Upper lobe of right lung (tissue), 1 donor: ENCODE data around the gene ATE1. TPM values are rescaled to one million over a fixed set of nuclear protein-coding genes. Genes with fewer than 3 reads are reported as not detected.

Experiments used
- ATAC-seq: fragments of 200-7000 bp; cut with Tn5 transposase; one replicate; pipeline ENCODE4 v1.9.1; 2020; ENCODE audit warnings: mild to moderate bottlenecking, moderate library complexity
- DNase-seq: peaks from one replicate; pipeline ENCODE4 v3.0.0-alpha.2; 2020
- H3K27ac ChIP-seq: fragments of 200-600 bp; one replicate; pipeline ENCODE4 v1.8.0; 2022
- H3K27me3 ChIP-seq: fragments of 200-600 bp; one replicate; pipeline ENCODE4 v1.8.0; 2022; ENCODE audit warnings: mild to moderate bottlenecking
- H3K36me3 ChIP-seq: fragments of 200-600 bp; one replicate; pipeline ENCODE4 v1.8.0; 2022
- H3K4me1 ChIP-seq: fragments of 200-600 bp; one replicate; pipeline ENCODE4 v1.8.0; 2022
- H3K4me3 ChIP-seq: fragments of 200-600 bp; one replicate; pipeline ENCODE4 v1.8.0; 2022; ENCODE audit warnings: mild to moderate bottlenecking
- H3K9me3 ChIP-seq: fragments of 200-600 bp; one replicate; pipeline ENCODE4 v1.8.0; 2022
- CTCF ChIP-seq: fragments of 200-600 bp; IDR thresholded peaks from one replicate; pipeline ENCODE4 v1.8.0; 2022; ENCODE audit warnings: antibody characterized with exemption
- intact Hi-C: fragments of 100-400 bp; cut with DNase I; formaldehyde crosslinking; loops from one replicate; pipeline ENCODE4 v1.11.0; 2022
- total RNA-seq: library from RNA; stranded (reverse); fragmentation: NEBNext Ultra II Directional; extraction: Animal tissue kit (Norgen Biotek cat#: 25700); gene quantifications from one replicate; pipeline ENCODE4 v1.2.1, GENCODE V29; 2021
- donor health status: DM: no; HTN: yes; CAD: no; lungs with severe emphysema.

Gene ATE1
- total RNA-seq, 1 donor from 2014 or later: 26.6 TPM

- no peak for DNase-seq
- no peak for ATAC-seq
- intact Hi-C loops: no loop called here
- Histone ChIP-seq H3K27ac (no peak overlapping the region), H3K4me3 (no peak overlapping the region), H3K4me1 (no peaks in the 10 kb centered on the region), H3K27me3 (peaks cover 9% of the 10 kb centered on the region), H3K36me3 (no peaks in the 10 kb centered on the region), H3K9me3 (peaks cover 4% of the 10 kb centered on the region)
- no peak for TF ChIP-seq CTCF
These were observed 216.9 kb downstream of the ATE1 start for GRCh38 chr10:121710971-121711370.

DNA sequence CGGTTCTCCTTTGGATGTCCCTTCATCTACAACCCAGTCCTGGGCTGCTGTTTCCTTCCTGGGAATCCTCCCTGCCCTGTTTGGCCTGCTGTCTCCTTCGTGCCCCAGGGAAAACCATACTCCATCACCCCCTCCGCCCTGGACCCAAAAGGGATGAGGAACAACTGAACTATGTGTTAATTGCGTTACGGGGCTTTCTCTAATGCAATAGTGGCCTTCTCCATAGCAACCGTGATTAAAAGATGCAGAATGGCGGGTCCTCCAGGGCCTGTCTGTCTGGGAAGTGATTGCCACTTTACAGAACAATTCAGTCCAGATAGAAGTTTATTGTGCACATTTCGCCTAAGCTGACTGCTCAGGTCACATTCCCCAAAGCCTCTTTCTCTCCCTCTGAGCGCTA lies 217.6 kb downstream of the ATE1 start:
- Histone ChIP-seq H3K36me3 (no peaks in the 10 kb centered on the region), H3K4me1 (no peaks in the 10 kb centered on the region), H3K27ac (no peak overlapping the region), H3K9me3 (peaks cover 4% of the 10 kb centered on the region), H3K4me3 (no peak overlapping the region), H3K27me3 (peaks cover 9% of the 10 kb centered on the region)
- ATAC-seq (no peak), DNase-seq (no peak)
- intact Hi-C loops: no loop called here
- TF ChIP-seq CTCF: no peak

DNA sequence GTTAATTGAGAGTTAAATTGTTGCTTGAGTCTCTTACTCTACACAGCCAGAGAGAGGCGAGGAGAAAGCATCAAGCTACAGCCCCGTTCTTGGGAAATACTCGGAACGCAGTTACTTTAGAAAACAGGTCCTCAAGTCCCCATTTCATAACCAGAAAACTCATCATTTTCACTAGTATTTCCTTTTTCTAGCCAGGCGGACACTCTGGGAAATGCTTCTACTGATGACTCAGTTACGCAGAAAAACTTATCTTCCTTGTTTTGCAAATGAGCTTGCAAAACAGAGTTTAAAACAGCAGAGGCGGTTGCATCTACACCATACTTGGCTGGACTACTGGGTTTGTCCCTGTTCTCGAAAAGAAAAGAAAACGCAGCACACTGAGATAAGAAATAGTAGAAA lies 218.2 kb downstream of the ATE1 start:
- DNase-seq (no peak), ATAC-seq (no peak)
- Histone ChIP-seq H3K27me3 (peaks cover 9% of the 10 kb centered on the region), H3K36me3 (no peaks in the 10 kb centered on the region), H3K9me3 (peaks cover 4% of the 10 kb centered on the region), H3K27ac (no peak overlapping the region), H3K4me3 (no peak overlapping the region), H3K4me1 (no peaks in the 10 kb centered on the region)
- intact Hi-C loops: no loop called here
- no peak for TF ChIP-seq CTCF

DNA sequence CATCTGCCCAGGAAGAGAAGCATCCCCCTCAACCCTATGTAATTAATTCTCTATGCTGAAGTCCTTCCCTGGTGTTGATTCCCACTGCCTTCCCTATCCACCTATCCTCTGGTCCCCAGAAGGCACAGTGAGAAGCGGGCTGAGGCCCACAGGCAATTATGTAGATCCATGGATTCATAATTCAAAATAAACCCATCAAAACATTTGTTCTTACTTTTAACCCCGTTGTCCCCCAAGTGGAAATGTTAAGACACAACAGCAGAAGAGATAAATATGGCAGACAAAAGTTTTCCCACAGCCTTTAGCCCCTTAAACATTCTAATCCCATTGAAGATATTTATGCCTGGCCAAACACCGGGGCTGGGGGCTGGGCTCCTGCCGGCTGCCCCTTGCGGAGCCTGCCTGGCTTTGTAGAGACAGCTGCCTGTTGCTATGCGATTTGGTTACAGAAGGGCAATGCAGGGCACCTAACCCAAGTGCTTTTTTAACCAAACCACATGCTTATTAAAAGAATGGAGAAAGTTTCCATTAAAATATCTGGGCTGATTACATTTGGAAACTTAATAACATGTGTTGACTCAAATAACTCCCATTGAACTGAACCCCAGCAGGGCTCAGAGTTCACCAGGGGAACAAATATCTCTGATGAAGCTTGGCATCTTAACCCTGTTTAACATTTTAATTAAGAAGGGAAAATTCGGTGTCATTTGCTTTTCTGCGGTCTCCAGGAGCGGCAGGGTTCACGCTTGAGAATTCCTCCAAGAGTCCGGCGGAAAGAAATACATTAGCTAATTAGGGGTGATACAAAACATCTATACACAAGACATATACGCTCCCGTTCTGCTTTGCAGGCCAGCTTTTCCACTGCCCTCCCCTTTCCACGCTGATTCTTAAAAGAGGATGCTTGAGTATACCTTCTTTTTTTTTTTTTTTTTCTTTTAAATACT lies 218.8 kb downstream of the ATE1 start:
- Histone ChIP-seq H3K36me3 (no peaks in the 10 kb centered on the region), H3K27me3 (peaks cover 9% of the 10 kb centered on the region), H3K4me1 (no peaks in the 10 kb centered on the region), H3K27ac (no peak overlapping the region), H3K9me3 (peaks cover under 1% of the 10 kb centered on the region), H3K4me3 (no peak overlapping the region)
- intact Hi-C loops: no loop called here
- DNase-seq (no peak), ATAC-seq (no peak)
- TF ChIP-seq CTCF: no peak

- no peak for ATAC-seq
- no peaks in the 10 kb centered on the region for H3K9me3 ChIP-seq
- H3K27me3 ChIP-seq: no peaks in the 10 kb centered on the region
- no peak overlapping the region for H3K27ac ChIP-seq
- H3K4me1 ChIP-seq: no peaks in the 10 kb centered on the region
- DNase-seq: no peak
- no peak overlapping the region for H3K4me3 ChIP-seq
- intact Hi-C loops: no loop called here
- no peak for TF ChIP-seq CTCF
- no peaks in the 10 kb centered on the region for H3K36me3 ChIP-seq
These were observed 225.2 kb downstream of the ATE1 start for GRCh38 chr10:121702351-121703320.
